ENCODE results near the gene GOLGA2.

GOLGA2 gene

GRCh38 chr9:128211186-128211980 is 64.4 kb downstream of the GOLGA2 start:
- DNase-seq, result no peak

GRCh38 chr9:128208946-128209669 is 66.7 kb downstream of the GOLGA2 start:
- no peak for DNase-seq

- no peak for DNase-seq
Observed at GRCh38 chr9:128208386-128208785, 67.4 kb downstream of the GOLGA2 start.

GRCh38 chr9:128206916-128207910 is 68.6 kb downstream of the GOLGA2 start:
- DNase-seq, result no peak

- no peak for DNase-seq
Observed at GRCh38 chr9:128206484-128206883, 69.3 kb downstream of the GOLGA2 start.
